KMS-11 (cell line): Measurements from ENCODE around the gene RPUSD4.
A peak's percentile ranks its signal among the peaks of the same experiment; 100 is the strongest.

Source experiments
- H2AFZ ChIP-seq: fragments of 200-600 bp; sonication (generic); 2 replicates; pipeline ENCODE4 v1.6.1; 2016; ENCODE audit warnings: antibody characterized with exemption, mixed run types, low read depth
- H3K27ac ChIP-seq: fragments of 200-600 bp; sonication (generic); 2 replicates; pipeline ENCODE4 v1.6.1; 2016; ENCODE audit warnings: mild to moderate bottlenecking, mixed run types
- H3K27me3 ChIP-seq: fragments of 200-600 bp; sonication (generic); 2 replicates; pipeline ENCODE4 v1.6.1; 2017; ENCODE audit warnings: mild to moderate bottlenecking, low read depth, mixed run types, moderate library complexity; ENCODE audit not compliant: insufficient read depth
- H3K36me3 ChIP-seq: fragments of 200-600 bp; sonication (generic); 2 replicates; pipeline ENCODE4 v1.6.1; 2017; ENCODE audit warnings: mild to moderate bottlenecking, mixed run types; ENCODE audit not compliant: insufficient read depth
- H3K4me1 ChIP-seq: fragments of 200-600 bp; sonication (generic); 2 replicates; pipeline ENCODE4 v1.6.1; 2016; ENCODE audit warnings: mild to moderate bottlenecking, low read depth, mixed run types; ENCODE audit not compliant: poor library complexity, severe bottlenecking
- H3K4me2 ChIP-seq: fragments of 200-600 bp; sonication (generic); 2 replicates; pipeline ENCODE4 v1.7.0; 2016; ENCODE audit warnings: mild to moderate bottlenecking, mixed run types
- H3K4me3 ChIP-seq: fragments of 200-600 bp; sonication (generic); IDR thresholded peaks from 2 replicates; pipeline ENCODE4 v1.6.1; 2017; ENCODE audit warnings: low read depth, low read length, mixed read lengths; ENCODE audit not compliant: insufficient read depth
- H3K79me2 ChIP-seq: fragments of 200-600 bp; sonication (generic); 2 replicates; pipeline ENCODE4 v1.6.1; 2016; ENCODE audit warnings: low read depth, mixed run types; ENCODE audit not compliant: insufficient read depth
- H3K9ac ChIP-seq: fragments of 200-600 bp; sonication (generic); 2 replicates; pipeline ENCODE4 v1.6.1; 2016; ENCODE audit warnings: mild to moderate bottlenecking, mixed run types
- H4K20me1 ChIP-seq: fragments of 200-600 bp; sonication (generic); 2 replicates; pipeline ENCODE4 v1.6.1; 2016; ENCODE audit warnings: mild to moderate bottlenecking, mixed run types; ENCODE audit not compliant: insufficient read depth
- CTCF ChIP-seq: fragments of 200-600 bp; sonication (generic); conservative IDR thresholded peaks from 2 replicates; pipeline ENCODE4 v1.6.1; 2017; ENCODE audit warnings: low read depth, mild to moderate bottlenecking, antibody characterized with exemption, low read length, moderate library complexity, mixed read lengths

The RPUSD4 gene

GRCh38 chr11:126210871-126211235 is 597 bp downstream of the RPUSD4 start:
- Histone ChIP-seq H3K79me2 (peaks cover 32% of the 10 kb centered on the region), H3K36me3 (no peaks in the 10 kb centered on the region; the same call in 1 of the 2 replicates), H3K4me1 (peaks cover 36% of the 10 kb centered on the region), H3K27ac (no peak overlapping the region), H3K27me3 (no peaks in the 10 kb centered on the region), H4K20me1 (no peaks in the 10 kb centered on the region), H3K9ac (peak overlapping the region; percentile 39; the same call in 1 of the 2 replicates), H3K4me2 (peak overlapping the region; percentile 51), H2AFZ (peak overlapping the region; percentile 13; the same call in 1 of the 2 replicates), H3K4me3 (no peak overlapping the region)
- no peak for TF ChIP-seq CTCF

GRCh38 chr11:126207896-126208295 is 3.6 kb downstream of the RPUSD4 start:
- Histone ChIP-seq H3K4me1 (peaks cover 11% of the 10 kb centered on the region), H3K4me2 (no peak overlapping the region), H3K36me3 (no peaks in the 10 kb centered on the region; the same call in 1 of the 2 replicates), H3K4me3 (no peak overlapping the region), H3K27me3 (no peaks in the 10 kb centered on the region), H3K79me2 (peaks cover 11% of the 10 kb centered on the region), H4K20me1 (no peaks in the 10 kb centered on the region), H3K27ac (no peak overlapping the region), H3K9ac (no peak overlapping the region), H2AFZ (no peak overlapping the region)
- TF ChIP-seq CTCF: no peak

- no peak overlapping the region for H2AFZ ChIP-seq
- no peak overlapping the region for H3K9ac ChIP-seq
- H3K4me3 ChIP-seq: no peak overlapping the region
- H3K4me2 ChIP-seq: no peak overlapping the region
- peaks cover under 1% of the 10 kb centered on the region; the same call in 1 of the 2 replicates for H3K79me2 ChIP-seq
- H3K4me1 ChIP-seq: peaks cover 4% of the 10 kb centered on the region
- H3K27me3 ChIP-seq: no peaks in the 10 kb centered on the region
- no peak overlapping the region for H3K27ac ChIP-seq
- TF ChIP-seq CTCF: no peak
- H3K36me3 ChIP-seq: peaks cover under 1% of the 10 kb centered on the region; the same call in 1 of the 2 replicates
- H4K20me1 ChIP-seq: no peaks in the 10 kb centered on the region
Measured at GRCh38 chr11:126205359-126205758, 6.1 kb downstream of the RPUSD4 start.

- peaks cover 3% of the 10 kb centered on the region; the same call in 1 of the 2 replicates for H3K36me3 ChIP-seq
Measured at GRCh38 chr11:126202646-126203359, 8.6 kb downstream of the RPUSD4 start.

More at GRCh38 chr11:126202646-126203359, 8.6 kb downstream of the RPUSD4 start:
- Histone ChIP-seq H4K20me1 (no peaks in the 10 kb centered on the region), H3K4me1 (peaks cover 16% of the 10 kb centered on the region), H3K4me3 (no peak overlapping the region), H3K9ac (no peak overlapping the region), H2AFZ (no peak overlapping the region), H3K27ac (no peak overlapping the region), H3K79me2 (no peaks in the 10 kb centered on the region), H3K4me2 (no peak overlapping the region), H3K27me3 (no peaks in the 10 kb centered on the region)
- no peak for TF ChIP-seq CTCF
